Prostate gland (tissue), 2 donors: ENCODE results near the gene AURKA.

ENCODE experiments used
- POLR2A ChIP-seq: fragments of 450-650 bp; IDR thresholded peaks from one replicate; pipeline ENCODE4 v1.6.1; 2016; ENCODE audit warnings: antibody characterized with exemption, mild to moderate bottlenecking
- TF ChIP-seq, protein P1 (sequence below), 4 experiments: fragments of 200-600 bp in 2 of 4; fragments of 450-650 bp in 2 of 4; sonication (generic) in 2 of 4; IDR thresholded peaks; 1 replicate in 3 of 4; 2 replicates in 1 of 4; pipeline ENCODE4 v1.5.1; 2016 to 2019; ENCODE audit warnings: antibody characterized with exemption in 4 of 4, mild to moderate bottlenecking in 2 of 4, moderate library complexity in 2 of 4

DNA sequence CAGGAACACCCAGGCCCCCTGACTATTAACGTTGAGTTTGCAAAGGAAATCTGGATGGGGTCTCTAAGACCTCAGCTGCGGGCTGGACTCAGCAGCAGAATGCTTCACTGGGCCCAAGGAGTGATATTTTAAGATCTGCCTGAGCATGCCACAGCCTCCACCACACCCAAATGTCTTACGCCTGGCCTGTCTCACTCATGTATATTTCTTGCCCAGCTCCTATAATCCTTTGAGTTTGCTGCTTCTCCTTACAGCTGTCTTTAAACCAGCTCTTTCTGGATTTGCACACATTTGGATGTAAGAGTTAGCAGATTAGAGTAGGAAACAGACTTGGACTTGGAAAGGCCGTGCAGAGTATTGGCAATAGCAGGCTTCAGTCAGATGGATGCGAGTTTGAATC is 36.4 kb upstream of the AURKA start:
- TF ChIP-seq POLR2A: no peak
- TF ChIP-seq, protein P1, sequence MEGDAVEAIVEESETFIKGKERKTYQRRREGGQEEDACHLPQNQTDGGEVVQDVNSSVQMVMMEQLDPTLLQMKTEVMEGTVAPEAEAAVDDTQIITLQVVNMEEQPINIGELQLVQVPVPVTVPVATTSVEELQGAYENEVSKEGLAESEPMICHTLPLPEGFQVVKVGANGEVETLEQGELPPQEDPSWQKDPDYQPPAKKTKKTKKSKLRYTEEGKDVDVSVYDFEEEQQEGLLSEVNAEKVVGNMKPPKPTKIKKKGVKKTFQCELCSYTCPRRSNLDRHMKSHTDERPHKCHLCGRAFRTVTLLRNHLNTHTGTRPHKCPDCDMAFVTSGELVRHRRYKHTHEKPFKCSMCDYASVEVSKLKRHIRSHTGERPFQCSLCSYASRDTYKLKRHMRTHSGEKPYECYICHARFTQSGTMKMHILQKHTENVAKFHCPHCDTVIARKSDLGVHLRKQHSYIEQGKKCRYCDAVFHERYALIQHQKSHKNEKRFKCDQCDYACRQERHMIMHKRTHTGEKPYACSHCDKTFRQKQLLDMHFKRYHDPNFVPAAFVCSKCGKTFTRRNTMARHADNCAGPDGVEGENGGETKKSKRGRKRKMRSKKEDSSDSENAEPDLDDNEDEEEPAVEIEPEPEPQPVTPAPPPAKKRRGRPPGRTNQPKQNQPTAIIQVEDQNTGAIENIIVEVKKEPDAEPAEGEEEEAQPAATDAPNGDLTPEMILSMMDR (IDR thresholded peaks at IDR 0.05): no peak
